ENCODE data around the gene MLST8. TPM values are rescaled to one million over a fixed set of nuclear protein-coding genes. Genes with fewer than 3 reads are reported as not detected.

Gene MLST8
- 14.2 and 18.7 TPM in 2 replicates for total RNA-seq

GRCh38 chr16:2205104-2205966, at the start of gene MLST8:
Gene MLST8 (plus strand): TSS chr16:2205454. CDS start chr16:2206086, 632 bp downstream.

GRCh38 chr16:2196162-2196980, 8.9 kb upstream of the MLST8 start, which contains the start of gene CASKIN1:
Gene CASKIN1 (minus strand): TSS chr16:2196605. CDS start chr16:2196432, 173 bp downstream.

DNA sequence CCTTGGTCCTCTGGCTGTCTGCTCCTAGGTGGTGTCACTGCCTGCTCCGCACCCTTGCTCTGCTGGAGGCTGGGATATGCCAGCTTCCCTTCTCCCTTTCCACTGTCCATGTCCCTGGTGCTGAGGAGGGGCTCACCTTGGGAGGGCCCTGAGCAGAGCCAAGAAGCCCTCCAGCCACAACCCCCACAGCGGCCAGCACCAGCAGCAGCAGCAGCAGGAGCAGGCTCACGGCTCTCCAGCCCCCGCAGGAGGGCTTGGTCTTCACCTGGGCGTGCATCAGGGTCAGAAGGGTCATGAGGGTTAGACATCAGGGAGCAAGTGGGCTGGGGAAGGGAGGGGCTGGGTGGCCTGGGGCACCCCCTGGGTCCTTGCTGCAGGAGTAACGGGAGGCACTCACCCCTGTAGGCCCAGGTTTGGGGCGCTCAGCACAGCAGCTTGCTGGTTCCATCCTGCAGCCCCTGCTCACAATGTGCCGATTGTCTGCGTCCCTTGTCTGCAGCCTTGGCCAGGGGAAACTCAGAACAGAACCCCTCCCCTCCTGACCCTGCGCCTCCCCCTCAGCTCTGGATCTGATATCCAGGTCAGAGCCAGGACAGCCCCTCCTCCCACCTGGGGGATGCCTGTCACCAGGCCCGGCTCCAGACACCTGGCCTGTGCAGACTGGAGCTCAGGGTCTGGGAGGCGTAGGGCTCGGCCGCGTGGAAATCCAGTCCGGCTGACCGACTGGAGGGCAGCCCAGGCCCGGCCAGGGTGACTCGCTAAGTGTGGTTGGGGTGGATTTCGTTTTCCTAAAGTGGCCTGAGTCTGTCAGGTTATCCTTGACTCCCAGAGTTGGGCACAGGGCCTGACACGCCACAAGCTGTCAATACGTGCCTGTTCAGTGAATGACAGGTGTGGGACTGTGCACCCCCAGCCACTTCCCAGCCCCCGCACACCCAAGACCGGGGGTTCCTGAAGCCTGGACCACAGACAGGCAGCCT, 5.4 kb downstream of the MLST8 start, which contains the start of gene BRICD5:
BRICD5 (minus strand) TSS at position 478 of the 980 bp plus-strand sequence; CDS start at position 448, 30 bp downstream.

GRCh38 chr16:2214719-2214968, 9.4 kb downstream of the MLST8 start, which contains the start of gene PGP:
Gene PGP (minus strand): TSS chr16:2214840. CDS start chr16:2214777, 63 bp downstream.

GRCh38 chr16:2223221-2223941, 18.1 kb downstream of the MLST8 start, which contains the start of gene E4F1:
Gene E4F1 (plus strand): TSS chr16:2223591. CDS start chr16:2223614, 23 bp downstream.

DNA sequence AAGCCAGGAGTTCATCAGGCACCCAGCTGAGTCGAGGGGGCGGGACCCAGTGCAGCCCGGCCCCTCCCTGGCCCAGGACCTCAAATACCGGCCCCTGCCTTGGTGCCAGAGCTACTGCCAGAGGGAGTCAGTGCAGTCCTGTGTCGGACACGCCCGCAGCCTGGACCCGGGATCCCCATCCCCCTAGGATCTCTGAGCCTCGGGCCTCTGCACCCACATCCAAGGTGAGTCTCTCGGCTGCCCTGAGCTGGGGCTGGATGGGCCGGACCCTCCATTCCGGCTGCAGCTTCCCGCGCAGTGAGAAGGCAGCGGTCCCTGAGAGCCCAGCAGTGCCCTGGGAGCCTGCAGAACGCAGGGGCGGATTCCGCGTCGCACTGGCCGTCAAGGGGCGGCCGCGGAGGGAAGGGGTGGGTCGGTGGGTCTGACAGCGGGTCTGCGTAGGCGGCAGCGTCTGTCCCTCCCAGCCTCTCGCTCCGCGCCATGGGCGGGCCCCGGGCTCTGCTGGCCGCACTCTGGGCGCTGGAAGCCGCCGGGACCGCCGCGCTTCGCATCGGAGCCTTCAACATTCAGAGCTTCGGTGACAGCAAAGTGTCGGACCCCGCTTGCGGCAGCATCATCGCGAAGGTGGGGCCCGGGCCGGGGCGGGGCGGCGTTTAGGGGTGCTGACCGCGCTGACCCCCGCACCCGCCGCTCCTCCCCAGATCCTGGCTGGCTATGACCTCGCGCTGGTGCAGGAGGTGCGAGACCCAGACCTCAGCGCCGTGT, 31.3 kb downstream of the MLST8 start, which contains the start of gene DNASE1L2:
DNASE1L2 (plus strand) TSS at position 108 of the 765 bp plus-strand sequence; CDS start at position 481, 373 bp downstream.

GRCh38 chr16:2251296-2252111, 46.2 kb downstream of the MLST8 start, which contains the start of gene ECI1:
Gene ECI1 (minus strand): TSS chr16:2251587. CDS start chr16:2251566, 21 bp downstream.

Other genes starting within 250 kb of the MLST8 start
- gene NDUFB10, start 245.9 kb upstream of the MLST8 start, total RNA-seq: 197 and 259 TPM in 2 replicates
- 3,167 and 4,556 TPM in 2 replicates for gene RPS2, start 240.6 kb upstream of the MLST8 start, total RNA-seq
- not detected in 2 replicates for gene RNF151, start 238.6 kb upstream of the MLST8 start, total RNA-seq
- gene TBL3, start 233.4 kb upstream of the MLST8 start, total RNA-seq: 26.5 and 30.1 TPM in 2 replicates
- gene NOXO1, start 224.0 kb upstream of the MLST8 start, total RNA-seq: 0.16 TPM in 1 of 2 replicates, not detected in the other
- 8.4 and 10.6 TPM in 2 replicates for gene GFER, start 221.3 kb upstream of the MLST8 start, total RNA-seq
- gene SYNGR3, start 215.5 kb upstream of the MLST8 start, total RNA-seq: 2.7 and 2.9 TPM in 2 replicates
- 12.0 and 15.1 TPM in 2 replicates for gene ZNF598, start 195.6 kb upstream of the MLST8 start, total RNA-seq
- gene NPW, start 185.7 kb upstream of the MLST8 start, total RNA-seq: 0.47 and 0.60 TPM in 2 replicates
- gene NHERF2, start 178.6 kb upstream of the MLST8 start, total RNA-seq: 34.4 and 41.2 TPM in 2 replicates
- 43.2 and 62.1 TPM in 2 replicates for gene NTHL1, start 157.6 kb upstream of the MLST8 start, total RNA-seq
- 46.2 and 78.6 TPM in 2 replicates for gene TSC2, start 157.5 kb upstream of the MLST8 start, total RNA-seq
- 63.0 and 123 TPM in 2 replicates for gene PKD1, start 69.6 kb upstream of the MLST8 start, total RNA-seq
- gene RAB26, start 56.8 kb upstream of the MLST8 start, total RNA-seq: 3.2 and 5.5 TPM in 2 replicates
- 44.8 and 53.2 TPM in 2 replicates for gene TRAF7, start 49.7 kb upstream of the MLST8 start, total RNA-seq
- 0.09 and 0.16 TPM in 2 replicates for gene CASKIN1, start 8.8 kb upstream of the MLST8 start, total RNA-seq
- gene BRICD5, start 5.4 kb downstream of the MLST8 start, total RNA-seq: 0.60 and 1.1 TPM in 2 replicates
- gene PGP, start 9.4 kb downstream of the MLST8 start, total RNA-seq: 2.2 and 5.4 TPM in 2 replicates
- gene E4F1, start 18.1 kb downstream of the MLST8 start, total RNA-seq: 23.5 and 31.9 TPM in 2 replicates
- gene DNASE1L2, start 31.0 kb downstream of the MLST8 start, total RNA-seq: 0.95 and 1.1 TPM in 2 replicates
- gene ECI1, start 46.1 kb downstream of the MLST8 start, total RNA-seq: 21.2 and 28.8 TPM in 2 replicates
- 23.2 and 41.8 TPM in 2 replicates for gene RNPS1, start 62.7 kb downstream of the MLST8 start, total RNA-seq
- 0.26 and 0.47 TPM in 2 replicates for gene ABCA3, start 135.3 kb downstream of the MLST8 start, total RNA-seq
- 3.3 and 4.7 TPM in 2 replicates for gene CCNF, start 224.0 kb downstream of the MLST8 start, total RNA-seq

Data from bronchial smooth muscle cell (primary cell).